Measurements from ENCODE around the gene MT1B. TPM values are rescaled to one million over a fixed set of nuclear protein-coding genes. Genes with fewer than 3 reads are reported as not detected.

The MT1B gene
- total and polyA plus RNA-seq, 2 of the 13 experiments (the other 11 are each of a cell fraction or from before 2014, with no cell fraction given): 0.89 TPM; not detected in 1

DNA sequence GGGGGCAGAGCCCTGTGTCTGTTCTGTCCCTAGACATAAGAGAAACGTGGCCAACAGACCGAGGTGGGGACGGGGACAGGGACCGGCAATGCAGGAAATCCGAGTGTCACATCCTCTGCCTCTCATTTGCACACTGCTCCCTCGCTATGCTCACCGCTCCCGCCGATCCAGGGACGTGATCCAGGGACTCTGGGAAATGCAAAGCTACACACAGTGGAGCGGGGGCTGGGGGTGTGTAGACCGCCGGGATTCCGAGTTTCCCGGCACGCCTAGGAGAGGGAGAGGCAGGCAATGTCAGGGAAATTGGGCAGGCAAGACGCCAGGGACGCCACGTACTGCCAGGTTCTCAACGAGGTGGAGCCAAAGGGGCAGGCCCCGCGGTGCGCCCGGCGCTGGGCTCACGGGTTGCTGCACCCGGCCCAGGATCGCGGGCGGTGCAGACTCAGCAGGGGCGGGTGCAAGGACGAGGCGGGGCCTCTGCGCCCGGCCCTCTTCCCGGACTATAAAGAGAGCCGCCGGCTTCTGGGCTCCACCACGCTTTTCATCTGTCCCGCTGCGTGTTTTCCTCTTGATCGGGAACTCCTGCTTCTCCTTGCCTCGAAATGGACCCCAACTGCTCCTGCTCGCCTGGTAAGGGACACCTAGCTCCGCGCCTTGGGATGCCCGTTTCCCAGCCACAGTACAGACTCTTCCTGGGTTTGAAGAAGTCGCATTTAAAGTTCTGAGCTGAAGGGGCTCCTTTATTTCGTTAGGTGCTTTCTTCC is 30.4 kb downstream of the MT1B start, which contains the start of gene MT1X (continued):
- TF ChIP-seq ETV5 (CRISPR knock-in tag; IDR thresholded peaks at IDR 0.05; ENCODE audit: borderline replicate concordance): peak; percentile 43; the same call in 1 of the 2 replicates
- TF ChIP-seq, protein P1, sequence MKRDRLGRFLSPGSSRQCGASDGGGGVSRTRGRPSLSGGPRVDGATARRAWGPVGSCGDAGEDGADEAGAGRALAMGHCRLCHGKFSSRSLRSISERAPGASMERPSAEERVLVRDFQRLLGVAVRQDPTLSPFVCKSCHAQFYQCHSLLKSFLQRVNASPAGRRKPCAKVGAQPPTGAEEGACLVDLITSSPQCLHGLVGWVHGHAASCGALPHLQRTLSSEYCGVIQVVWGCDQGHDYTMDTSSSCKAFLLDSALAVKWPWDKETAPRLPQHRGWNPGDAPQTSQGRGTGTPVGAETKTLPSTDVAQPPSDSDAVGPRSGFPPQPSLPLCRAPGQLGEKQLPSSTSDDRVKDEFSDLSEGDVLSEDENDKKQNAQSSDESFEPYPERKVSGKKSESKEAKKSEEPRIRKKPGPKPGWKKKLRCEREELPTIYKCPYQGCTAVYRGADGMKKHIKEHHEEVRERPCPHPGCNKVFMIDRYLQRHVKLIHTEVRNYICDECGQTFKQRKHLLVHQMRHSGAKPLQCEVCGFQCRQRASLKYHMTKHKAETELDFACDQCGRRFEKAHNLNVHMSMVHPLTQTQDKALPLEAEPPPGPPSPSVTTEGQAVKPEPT (CRISPR knock-in tag; IDR thresholded peaks at IDR 0.05; ENCODE audit: low read depth): 0 out of 2 replicates have a peak, but pooled peaks have one; percentile 30
- peak; percentile 88 for TF ChIP-seq ZMYM4 (CRISPR knock-in tag; IDR thresholded peaks at IDR 0.05)
- TF ChIP-seq, protein P2, sequence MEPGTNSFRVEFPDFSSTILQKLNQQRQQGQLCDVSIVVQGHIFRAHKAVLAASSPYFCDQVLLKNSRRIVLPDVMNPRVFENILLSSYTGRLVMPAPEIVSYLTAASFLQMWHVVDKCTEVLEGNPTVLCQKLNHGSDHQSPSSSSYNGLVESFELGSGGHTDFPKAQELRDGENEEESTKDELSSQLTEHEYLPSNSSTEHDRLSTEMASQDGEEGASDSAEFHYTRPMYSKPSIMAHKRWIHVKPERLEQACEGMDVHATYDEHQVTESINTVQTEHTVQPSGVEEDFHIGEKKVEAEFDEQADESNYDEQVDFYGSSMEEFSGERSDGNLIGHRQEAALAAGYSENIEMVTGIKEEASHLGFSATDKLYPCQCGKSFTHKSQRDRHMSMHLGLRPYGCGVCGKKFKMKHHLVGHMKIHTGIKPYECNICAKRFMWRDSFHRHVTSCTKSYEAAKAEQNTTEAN (CRISPR knock-in tag; conservative IDR thresholded peaks at IDR 0.05): no peak; the same call in 1 of the 2 replicates
- no peak for TF ChIP-seq GABPA (IDR thresholded peaks at IDR 0.05; ENCODE audit: low read depth, low read length)
- TF ChIP-seq GABPA (CRISPR knock-in tag; IDR thresholded peaks at IDR 0.05; ENCODE audit: low read depth): no peak
- TF ChIP-seq RNF2 (conservative IDR thresholded peaks at IDR 0.05; ENCODE audit: low read depth): peak; percentile 48; the same call in 1 of the 2 replicates
- peak; percentile 40; the same call in 1 of the 2 replicates for TF ChIP-seq SPEN (CRISPR knock-in tag; IDR thresholded peaks at IDR 0.05; ENCODE audit: low read depth)
- TF ChIP-seq KDM5B (CRISPR knock-in tag; IDR thresholded peaks at IDR 0.05; ENCODE audit: borderline replicate concordance): peak; percentile 83
- TF ChIP-seq THAP11 (CRISPR knock-in tag; IDR thresholded peaks at IDR 0.05): peak; percentile 45; the same call in 1 of the 2 replicates
- TF ChIP-seq BRD4 (CRISPR knock-in tag; IDR thresholded peaks at IDR 0.05): peak; percentile 78; the same call in 1 of the 2 replicates
- TF ChIP-seq TP53 (CRISPR knock-in tag; conservative IDR thresholded peaks at IDR 0.05): no peak
- no peak for TF ChIP-seq MYNN (CRISPR knock-in tag; IDR thresholded peaks at IDR 0.05; ENCODE audit: low read depth)
- TF ChIP-seq, protein P3, sequence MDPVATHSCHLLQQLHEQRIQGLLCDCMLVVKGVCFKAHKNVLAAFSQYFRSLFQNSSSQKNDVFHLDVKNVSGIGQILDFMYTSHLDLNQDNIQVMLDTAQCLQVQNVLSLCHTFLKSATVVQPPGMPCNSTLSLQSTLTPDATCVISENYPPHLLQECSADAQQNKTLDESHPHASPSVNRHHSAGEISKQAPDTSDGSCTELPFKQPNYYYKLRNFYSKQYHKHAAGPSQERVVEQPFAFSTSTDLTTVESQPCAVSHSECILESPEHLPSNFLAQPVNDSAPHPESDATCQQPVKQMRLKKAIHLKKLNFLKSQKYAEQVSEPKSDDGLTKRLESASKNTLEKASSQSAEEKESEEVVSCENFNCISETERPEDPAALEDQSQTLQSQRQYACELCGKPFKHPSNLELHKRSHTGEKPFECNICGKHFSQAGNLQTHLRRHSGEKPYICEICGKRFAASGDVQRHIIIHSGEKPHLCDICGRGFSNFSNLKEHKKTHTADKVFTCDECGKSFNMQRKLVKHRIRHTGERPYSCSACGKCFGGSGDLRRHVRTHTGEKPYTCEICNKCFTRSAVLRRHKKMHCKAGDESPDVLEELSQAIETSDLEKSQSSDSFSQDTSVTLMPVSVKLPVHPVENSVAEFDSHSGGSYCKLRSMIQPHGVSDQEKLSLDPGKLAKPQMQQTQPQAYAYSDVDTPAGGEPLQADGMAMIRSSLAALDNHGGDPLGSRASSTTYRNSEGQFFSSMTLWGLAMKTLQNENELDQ (CRISPR knock-in tag; IDR thresholded peaks at IDR 0.05; ENCODE audit: borderline replicate concordance): no peak
- TF ChIP-seq RELA (CRISPR knock-in tag; IDR thresholded peaks at IDR 0.05): no peak
- peak; percentile 80; the same call in 1 of the 2 replicates for TF ChIP-seq ZNF296 (CRISPR knock-in tag; conservative IDR thresholded peaks at IDR 0.05)
- TF ChIP-seq, protein P4, sequence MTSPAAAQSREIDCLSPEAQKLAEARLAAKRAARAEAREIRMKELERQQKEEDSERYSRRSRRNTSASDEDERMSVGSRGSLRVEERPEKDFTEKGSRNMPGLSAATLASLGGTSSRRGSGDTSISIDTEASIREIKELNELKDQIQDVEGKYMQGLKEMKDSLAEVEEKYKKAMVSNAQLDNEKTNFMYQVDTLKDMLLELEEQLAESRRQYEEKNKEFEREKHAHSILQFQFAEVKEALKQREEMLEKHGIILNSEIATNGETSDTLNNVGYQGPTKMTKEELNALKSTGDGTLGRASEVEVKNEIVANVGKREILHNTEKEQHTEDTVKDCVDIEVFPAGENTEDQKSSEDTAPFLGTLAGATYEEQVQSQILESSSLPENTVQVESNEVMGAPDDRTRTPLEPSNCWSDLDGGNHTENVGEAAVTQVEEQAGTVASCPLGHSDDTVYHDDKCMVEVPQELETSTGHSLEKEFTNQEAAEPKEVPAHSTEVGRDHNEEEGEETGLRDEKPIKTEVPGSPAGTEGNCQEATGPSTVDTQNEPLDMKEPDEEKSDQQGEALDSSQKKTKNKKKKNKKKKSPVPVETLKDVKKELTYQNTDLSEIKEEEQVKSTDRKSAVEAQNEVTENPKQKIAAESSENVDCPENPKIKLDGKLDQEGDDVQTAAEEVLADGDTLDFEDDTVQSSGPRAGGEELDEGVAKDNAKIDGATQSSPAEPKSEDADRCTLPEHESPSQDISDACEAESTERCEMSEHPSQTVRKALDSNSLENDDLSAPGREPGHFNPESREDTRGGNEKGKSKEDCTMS (CRISPR knock-in tag; conservative IDR thresholded peaks at IDR 0.05): 0 out of 2 replicates have a peak, but pooled peaks have one; percentile 13
- 0 out of 2 replicates have a peak, but pooled peaks have one; percentile 68 for TF ChIP-seq ZNF44 (CRISPR knock-in tag; IDR thresholded peaks at IDR 0.05)
